ENCODE data around the gene FAR2.
A peak's percentile ranks its signal among the peaks of the same experiment; 100 is the strongest.

Gene FAR2

GRCh38 chr12:29226616-29227015 lies 77.5 kb downstream of the FAR2 start (continued):
- no peak for TF ChIP-seq KLF17 (tag by site-specific recombination; IDR thresholded peaks at IDR 0.05)
- TF ChIP-seq ZNF791 (tag by site-specific recombination; IDR thresholded peaks at IDR 0.05), result no peak

DNA sequence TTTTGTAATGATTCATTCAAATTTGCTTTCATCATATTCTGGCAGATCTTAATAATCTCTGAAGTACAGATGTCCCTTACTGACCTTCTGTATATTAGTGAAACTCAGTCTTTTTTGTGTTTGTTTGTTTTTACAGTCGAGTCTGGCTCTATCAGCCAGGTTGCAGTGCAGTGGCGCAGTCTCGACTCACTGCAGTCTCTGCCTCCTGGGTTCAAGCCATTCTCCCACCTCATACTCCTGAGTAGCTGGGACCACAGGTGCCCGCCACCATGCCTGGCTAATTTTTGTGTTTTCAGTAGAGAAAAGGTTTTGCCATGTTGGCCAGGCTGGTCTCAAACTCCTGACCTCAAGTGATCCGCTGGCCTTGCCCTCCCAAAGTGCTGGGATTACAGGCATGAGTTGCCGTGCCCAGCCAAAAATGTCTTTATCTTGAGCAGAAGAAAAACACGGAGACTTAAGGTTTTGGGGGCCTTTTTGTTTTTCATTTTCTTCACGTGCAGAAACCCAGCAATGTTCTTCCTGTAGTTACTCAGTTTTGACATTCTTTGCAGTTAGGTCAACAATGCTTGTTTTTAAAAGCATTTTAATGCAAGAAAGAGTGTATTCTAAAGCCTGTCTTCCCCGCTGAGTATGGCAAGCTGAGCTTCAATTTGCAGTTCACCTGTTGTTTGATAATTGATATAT lies 79.5 kb downstream of the FAR2 start:
- Histone ChIP-seq H3K27ac (ENCODE audit: extremely low read depth, low read depth, low read length) (no peak overlapping the region), H3K4me3 (ENCODE audit: low read depth, low read length) (no peak overlapping the region), H3K36me3 (ENCODE audit: control insufficient read depth in 2 of 2, insufficient read depth in 1 of 2, low read length in 2 of 2) (no peaks in the 10 kb centered on the region), H3K4me1 (ENCODE audit: control insufficient read depth, insufficient read depth, low read length) (no peaks in the 10 kb centered on the region), H3K9me3 (ENCODE audit: control insufficient read depth, insufficient read depth, low read depth, low read length) (no peaks in the 10 kb centered on the region)
- no peak for TF ChIP-seq ZBTB7A (tag by site-specific recombination; IDR thresholded peaks at IDR 0.05; ENCODE audit: low read depth)
- TF ChIP-seq, protein P1, sequence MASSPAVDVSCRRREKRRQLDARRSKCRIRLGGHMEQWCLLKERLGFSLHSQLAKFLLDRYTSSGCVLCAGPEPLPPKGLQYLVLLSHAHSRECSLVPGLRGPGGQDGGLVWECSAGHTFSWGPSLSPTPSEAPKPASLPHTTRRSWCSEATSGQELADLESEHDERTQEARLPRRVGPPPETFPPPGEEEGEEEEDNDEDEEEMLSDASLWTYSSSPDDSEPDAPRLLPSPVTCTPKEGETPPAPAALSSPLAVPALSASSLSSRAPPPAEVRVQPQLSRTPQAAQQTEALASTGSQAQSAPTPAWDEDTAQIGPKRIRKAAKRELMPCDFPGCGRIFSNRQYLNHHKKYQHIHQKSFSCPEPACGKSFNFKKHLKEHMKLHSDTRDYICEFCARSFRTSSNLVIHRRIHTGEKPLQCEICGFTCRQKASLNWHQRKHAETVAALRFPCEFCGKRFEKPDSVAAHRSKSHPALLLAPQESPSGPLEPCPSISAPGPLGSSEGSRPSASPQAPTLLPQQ (tag by site-specific recombination; IDR thresholded peaks at IDR 0.05), result no peak
- no peak for TF ChIP-seq ZNF426 (tag by site-specific recombination; IDR thresholded peaks at IDR 0.05)
- no peak for TF ChIP-seq ZSCAN18 (tag by site-specific recombination; IDR thresholded peaks at IDR 0.05)
- TF ChIP-seq SCRT1 (tag by site-specific recombination; IDR thresholded peaks at IDR 0.05; ENCODE audit: borderline replicate concordance), result no peak
- TF ChIP-seq ZNF335 (tag by site-specific recombination; conservative IDR thresholded peaks at IDR 0.05), result 0 out of 2 replicates have a peak, but pooled peaks have one; percentile 24
- ChIA-PET POLR2A (no interaction called here), CTCF (no interaction called here)

DNA sequence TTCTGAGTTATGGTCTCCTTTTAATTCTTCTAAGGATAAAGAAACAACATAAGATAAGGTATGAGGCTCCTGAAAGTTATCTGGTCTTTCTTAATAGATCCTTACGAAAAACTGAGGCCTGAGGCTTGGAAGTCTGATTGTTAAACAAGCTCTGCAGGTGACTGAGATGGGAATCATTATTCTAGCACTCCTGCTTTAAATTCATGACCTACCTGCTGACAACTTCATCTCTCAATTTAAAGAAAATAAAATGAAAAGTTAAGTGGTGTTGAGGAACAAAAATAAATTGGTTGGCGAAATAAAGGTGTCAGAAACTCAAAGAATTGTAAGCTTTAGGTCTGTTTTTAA lies 80.1 kb downstream of the FAR2 start:
- POLR2A ChIA-PET, result no interaction called here
- Histone ChIP-seq H3K9me3 (ENCODE audit: control insufficient read depth, insufficient read depth, low read depth, low read length) (no peaks in the 10 kb centered on the region), H3K36me3 (ENCODE audit: control insufficient read depth in 2 of 2, insufficient read depth in 1 of 2, low read length in 2 of 2) (no peaks in the 10 kb centered on the region), H3K27ac (ENCODE audit: extremely low read depth, low read depth, low read length) (no peak overlapping the region), H3K4me1 (ENCODE audit: control insufficient read depth, insufficient read depth, low read length) (no peaks in the 10 kb centered on the region), H3K4me3 (ENCODE audit: low read depth, low read length) (no peak overlapping the region)
- CTCF ChIA-PET, result no interaction called here
- TF ChIP-seq YY2 (tag by site-specific recombination; IDR thresholded peaks at IDR 0.05), result no peak
- TF ChIP-seq, protein P2, sequence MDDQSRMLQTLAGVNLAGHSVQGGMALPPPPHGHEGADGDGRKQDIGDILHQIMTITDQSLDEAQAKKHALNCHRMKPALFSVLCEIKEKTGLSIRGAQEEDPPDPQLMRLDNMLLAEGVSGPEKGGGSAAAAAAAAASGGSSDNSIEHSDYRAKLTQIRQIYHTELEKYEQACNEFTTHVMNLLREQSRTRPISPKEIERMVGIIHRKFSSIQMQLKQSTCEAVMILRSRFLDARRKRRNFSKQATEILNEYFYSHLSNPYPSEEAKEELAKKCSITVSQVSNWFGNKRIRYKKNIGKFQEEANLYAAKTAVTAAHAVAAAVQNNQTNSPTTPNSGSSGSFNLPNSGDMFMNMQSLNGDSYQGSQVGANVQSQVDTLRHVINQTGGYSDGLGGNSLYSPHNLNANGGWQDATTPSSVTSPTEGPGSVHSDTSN (CRISPR knock-in tag; IDR thresholded peaks at IDR 0.05), result no peak
- TF ChIP-seq, protein P3, sequence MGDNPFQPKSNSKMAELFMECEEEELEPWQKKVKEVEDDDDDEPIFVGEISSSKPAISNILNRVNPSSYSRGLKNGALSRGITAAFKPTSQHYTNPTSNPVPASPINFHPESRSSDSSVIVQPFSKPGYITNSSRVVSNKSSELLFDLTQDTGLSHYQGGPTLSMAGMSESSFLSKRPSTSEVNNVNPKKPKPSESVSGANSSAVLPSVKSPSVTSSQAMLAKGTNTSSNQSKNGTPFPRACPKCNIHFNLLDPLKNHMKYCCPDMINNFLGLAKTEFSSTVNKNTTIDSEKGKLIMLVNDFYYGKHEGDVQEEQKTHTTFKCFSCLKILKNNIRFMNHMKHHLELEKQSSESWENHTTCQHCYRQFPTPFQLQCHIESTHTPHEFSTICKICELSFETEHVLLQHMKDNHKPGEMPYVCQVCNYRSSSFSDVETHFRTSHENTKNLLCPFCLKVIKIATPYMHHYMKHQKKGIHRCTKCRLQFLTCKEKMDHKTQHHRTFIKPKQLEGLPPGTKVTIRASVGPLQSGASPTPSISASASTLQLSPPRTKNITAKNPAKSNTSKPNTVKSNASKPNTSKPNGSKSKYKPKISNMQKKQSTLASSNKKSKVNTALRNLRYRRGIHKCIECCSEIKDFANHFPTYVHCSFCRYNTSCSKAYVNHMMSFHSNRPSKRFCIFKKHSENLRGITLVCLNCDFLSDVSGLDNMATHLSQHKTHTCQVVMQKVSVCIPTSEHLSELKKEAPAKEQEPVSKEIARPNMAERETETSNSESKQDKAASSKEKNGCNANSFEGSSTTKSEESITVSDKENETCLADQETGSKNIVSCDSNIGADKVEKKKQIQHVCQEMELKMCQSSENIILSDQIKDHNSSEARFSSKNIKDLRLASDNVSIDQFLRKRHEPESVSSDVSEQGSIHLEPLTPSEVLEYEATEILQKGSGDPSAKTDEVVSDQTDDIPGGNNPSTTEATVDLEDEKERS (tag by site-specific recombination; IDR thresholded peaks at IDR 0.05), result no peak
- TF ChIP-seq ZNF658 (tag by site-specific recombination; IDR thresholded peaks at IDR 0.05), result no peak
- no peak for TF ChIP-seq ZNF521 (tag by site-specific recombination; IDR thresholded peaks at IDR 0.05)
- TF ChIP-seq TCF7L2 (IDR thresholded peaks at IDR 0.05; ENCODE audit: borderline replicate concordance, low read depth, low read length), result no peak
- TF ChIP-seq ZNF645 (tag by site-specific recombination; IDR thresholded peaks at IDR 0.05), result no peak
- TF ChIP-seq SCRT1 (tag by site-specific recombination; IDR thresholded peaks at IDR 0.05; ENCODE audit: borderline replicate concordance), result no peak
- TF ChIP-seq FEZF1 (tag by site-specific recombination; IDR thresholded peaks at IDR 0.05), result no peak
- TF ChIP-seq ZNF76 (tag by site-specific recombination; IDR thresholded peaks at IDR 0.05; ENCODE audit: borderline replicate concordance, low read depth), result no peak
- TF ChIP-seq, protein P4, sequence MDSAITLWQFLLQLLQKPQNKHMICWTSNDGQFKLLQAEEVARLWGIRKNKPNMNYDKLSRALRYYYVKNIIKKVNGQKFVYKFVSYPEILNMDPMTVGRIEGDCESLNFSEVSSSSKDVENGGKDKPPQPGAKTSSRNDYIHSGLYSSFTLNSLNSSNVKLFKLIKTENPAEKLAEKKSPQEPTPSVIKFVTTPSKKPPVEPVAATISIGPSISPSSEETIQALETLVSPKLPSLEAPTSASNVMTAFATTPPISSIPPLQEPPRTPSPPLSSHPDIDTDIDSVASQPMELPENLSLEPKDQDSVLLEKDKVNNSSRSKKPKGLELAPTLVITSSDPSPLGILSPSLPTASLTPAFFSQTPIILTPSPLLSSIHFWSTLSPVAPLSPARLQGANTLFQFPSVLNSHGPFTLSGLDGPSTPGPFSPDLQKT (IDR thresholded peaks at IDR 0.05; ENCODE audit: borderline replicate concordance, low read depth, low read length), result no peak
- TF ChIP-seq, protein P5, sequence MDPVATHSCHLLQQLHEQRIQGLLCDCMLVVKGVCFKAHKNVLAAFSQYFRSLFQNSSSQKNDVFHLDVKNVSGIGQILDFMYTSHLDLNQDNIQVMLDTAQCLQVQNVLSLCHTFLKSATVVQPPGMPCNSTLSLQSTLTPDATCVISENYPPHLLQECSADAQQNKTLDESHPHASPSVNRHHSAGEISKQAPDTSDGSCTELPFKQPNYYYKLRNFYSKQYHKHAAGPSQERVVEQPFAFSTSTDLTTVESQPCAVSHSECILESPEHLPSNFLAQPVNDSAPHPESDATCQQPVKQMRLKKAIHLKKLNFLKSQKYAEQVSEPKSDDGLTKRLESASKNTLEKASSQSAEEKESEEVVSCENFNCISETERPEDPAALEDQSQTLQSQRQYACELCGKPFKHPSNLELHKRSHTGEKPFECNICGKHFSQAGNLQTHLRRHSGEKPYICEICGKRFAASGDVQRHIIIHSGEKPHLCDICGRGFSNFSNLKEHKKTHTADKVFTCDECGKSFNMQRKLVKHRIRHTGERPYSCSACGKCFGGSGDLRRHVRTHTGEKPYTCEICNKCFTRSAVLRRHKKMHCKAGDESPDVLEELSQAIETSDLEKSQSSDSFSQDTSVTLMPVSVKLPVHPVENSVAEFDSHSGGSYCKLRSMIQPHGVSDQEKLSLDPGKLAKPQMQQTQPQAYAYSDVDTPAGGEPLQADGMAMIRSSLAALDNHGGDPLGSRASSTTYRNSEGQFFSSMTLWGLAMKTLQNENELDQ (tag by site-specific recombination; IDR thresholded peaks at IDR 0.05; ENCODE audit: low read depth), result no peak
